ENCODE data around the gene MED8.

DNA sequence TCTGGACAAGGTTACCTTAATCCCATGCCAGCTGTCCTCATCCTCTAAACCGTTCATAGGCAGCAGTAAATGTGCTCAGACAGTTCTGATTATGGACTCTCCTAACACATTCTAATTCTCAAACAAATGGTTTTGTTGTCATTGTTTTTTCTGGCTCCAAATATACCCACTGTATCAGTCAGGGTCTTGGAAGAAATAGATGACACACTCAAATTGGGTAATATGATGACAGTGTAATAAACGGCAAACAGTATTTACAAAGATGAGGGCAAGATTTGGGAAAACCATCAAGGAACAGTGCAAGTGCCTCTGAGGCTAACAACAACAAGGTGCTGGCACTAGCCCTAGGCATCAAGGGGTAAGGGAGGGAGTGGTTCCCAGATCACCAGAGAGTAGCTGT lies 35.1 kb downstream of the MED8 start:
- TF ChIP-seq MAX (IDR thresholded peaks at IDR 0.05) (no peak), RAD21 (IDR thresholded peaks at IDR 0.05; ENCODE audit: low read depth) (no peak), USF1 (IDR thresholded peaks at IDR 0.05) (no peak), TAF1 (IDR thresholded peaks at IDR 0.05; ENCODE audit: low read depth) (no peak), NFIC (IDR thresholded peaks at IDR 0.05) (no peak)

Data from Ishikawa (cell line).